ENCODE data around the gene ABHD10. TPM values are rescaled to one million over a fixed set of nuclear protein-coding genes. Genes with fewer than 3 reads are reported as not detected.

ABHD10 gene
- total RNA-seq, 4 donors from 2014 or later, result 2.2 to 23.3 (median 9.3) TPM

DNA sequence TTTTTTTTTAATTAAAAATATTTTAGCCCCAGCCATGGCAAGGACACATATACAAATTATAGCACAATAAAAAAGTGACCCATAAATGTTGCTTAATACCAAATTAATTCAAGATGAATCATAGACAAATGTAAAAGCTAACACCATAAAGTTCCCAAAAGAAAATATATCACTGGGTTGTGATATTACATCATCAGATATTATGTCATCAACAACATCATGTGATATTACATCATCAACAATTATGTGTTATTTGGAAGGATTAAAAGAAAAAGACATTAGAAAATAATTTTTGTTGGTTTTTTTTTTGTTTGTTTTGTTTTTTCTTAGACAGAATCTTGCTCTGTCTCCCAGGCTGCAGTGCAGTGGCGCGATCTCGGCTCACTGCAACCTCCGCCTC, 34.5 kb upstream of the ABHD10 start:
- no peak overlapping the region for H3K27ac ChIP-seq
- in situ Hi-C loops (cut with MboI; ENCODE audit: low pct_ligation_motif_present in 1 of 4, low pct_unique_long_range_greater_than_20kb in 1 of 4, low sequenced_read_pairs in 3 of 4) (no loop called here), intact Hi-C loops (cut with DNase I; ENCODE audit: low total_unique reads) (loop anchor here (2.0 kb wide), 1 partner anchor 54 kb away; the partner anchor contains the start of gene TAGLN3)
- no peak overlapping the region for H3K4me3 ChIP-seq
- 94 to 100% methylated on average over 4 of the region's 4 CpGs for WGBS, 2 donors (ENCODE audit: low coverage in 1 of 2)
- DNase-seq, result no peak
- H3K36me3 ChIP-seq, result peaks cover 0 to 8% (median 0%) of the 10 kb centered on the region in 4 donors
- TF ChIP-seq POLR2A (IDR thresholded peaks at IDR 0.05) (no peak), EP300 (IDR thresholded peaks at IDR 0.05; ENCODE audit: low read depth) (no peak), POLR2AphosphoS5 (IDR thresholded peaks at IDR 0.05) (no peak)
- TF ChIP-seq, protein P1, sequence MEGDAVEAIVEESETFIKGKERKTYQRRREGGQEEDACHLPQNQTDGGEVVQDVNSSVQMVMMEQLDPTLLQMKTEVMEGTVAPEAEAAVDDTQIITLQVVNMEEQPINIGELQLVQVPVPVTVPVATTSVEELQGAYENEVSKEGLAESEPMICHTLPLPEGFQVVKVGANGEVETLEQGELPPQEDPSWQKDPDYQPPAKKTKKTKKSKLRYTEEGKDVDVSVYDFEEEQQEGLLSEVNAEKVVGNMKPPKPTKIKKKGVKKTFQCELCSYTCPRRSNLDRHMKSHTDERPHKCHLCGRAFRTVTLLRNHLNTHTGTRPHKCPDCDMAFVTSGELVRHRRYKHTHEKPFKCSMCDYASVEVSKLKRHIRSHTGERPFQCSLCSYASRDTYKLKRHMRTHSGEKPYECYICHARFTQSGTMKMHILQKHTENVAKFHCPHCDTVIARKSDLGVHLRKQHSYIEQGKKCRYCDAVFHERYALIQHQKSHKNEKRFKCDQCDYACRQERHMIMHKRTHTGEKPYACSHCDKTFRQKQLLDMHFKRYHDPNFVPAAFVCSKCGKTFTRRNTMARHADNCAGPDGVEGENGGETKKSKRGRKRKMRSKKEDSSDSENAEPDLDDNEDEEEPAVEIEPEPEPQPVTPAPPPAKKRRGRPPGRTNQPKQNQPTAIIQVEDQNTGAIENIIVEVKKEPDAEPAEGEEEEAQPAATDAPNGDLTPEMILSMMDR (IDR thresholded peaks at IDR 0.05), result no peak
- H3K27me3 ChIP-seq, result no peaks in the 10 kb centered on the region
- H3K9me3 ChIP-seq, result no peaks in the 10 kb centered on the region
- H3K4me1 ChIP-seq, result peaks cover 0 to 6% (median 0%) of the 10 kb centered on the region in 4 donors

DNA sequence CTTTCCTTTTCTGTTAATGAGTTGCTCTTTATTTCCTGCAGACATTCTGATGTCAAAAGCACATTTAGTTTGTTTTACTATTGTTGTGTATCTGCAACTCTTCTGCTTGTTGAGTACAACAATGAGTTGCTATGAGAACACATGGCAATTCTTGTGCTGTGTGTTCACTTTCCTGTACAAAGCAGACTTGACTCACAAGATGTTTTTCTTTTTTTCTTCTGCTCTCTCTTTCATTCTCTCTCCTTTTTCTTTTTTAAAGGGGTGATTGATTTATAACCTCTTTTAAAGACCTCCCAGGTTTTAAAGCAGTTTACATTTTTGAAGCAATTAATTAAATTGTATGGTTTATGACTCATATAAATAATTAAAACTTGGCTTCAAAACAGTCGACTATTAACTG, 31.6 kb upstream of the ABHD10 start:
- Histone ChIP-seq H3K4me3 (no peak overlapping the region), H3K27ac (no peak overlapping the region), H3K4me1 (peaks cover 0 to 6% (median 0%) of the 10 kb centered on the region in 4 donors), H3K36me3 (no peaks in the 10 kb centered on the region), H3K27me3 (no peaks in the 10 kb centered on the region), H3K9me3 (no peaks in the 10 kb centered on the region)
- in situ Hi-C loops (cut with MboI; ENCODE audit: low pct_ligation_motif_present in 1 of 4, low pct_unique_long_range_greater_than_20kb in 1 of 4, low sequenced_read_pairs in 3 of 4), result no loop called here
- DNase-seq, result no peak
- intact Hi-C loops (cut with DNase I; ENCODE audit: low total_unique reads), result no loop called here
- 49 to 67% methylated on average over 1 of the region's 1 CpG for WGBS, 2 donors (ENCODE audit: low coverage in 1 of 2)
- TF ChIP-seq POLR2A (IDR thresholded peaks at IDR 0.05) (no peak), EP300 (IDR thresholded peaks at IDR 0.05; ENCODE audit: low read depth) (no peak), POLR2AphosphoS5 (IDR thresholded peaks at IDR 0.05) (no peak)
- TF ChIP-seq, protein P1 (IDR thresholded peaks at IDR 0.05), result no peak

DNA sequence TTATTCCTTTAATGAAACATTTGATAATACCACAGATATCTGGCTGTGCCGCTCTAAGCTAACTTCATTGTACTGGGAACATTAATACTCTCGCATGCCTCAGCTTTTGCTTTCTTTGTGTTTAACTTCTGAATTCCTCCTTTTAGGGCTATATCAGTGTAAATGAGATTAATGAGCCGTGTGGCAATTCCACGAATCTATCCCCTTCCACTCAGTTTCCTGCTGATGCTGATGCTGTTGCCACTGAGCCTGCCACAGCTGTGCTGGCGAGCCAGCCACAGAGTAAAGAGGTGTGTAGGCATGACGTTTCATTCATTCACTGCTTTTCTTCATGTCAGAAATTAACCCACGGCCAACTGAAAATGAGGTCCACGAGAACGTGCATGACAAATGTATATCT, 30.0 kb upstream of the ABHD10 start:
- H3K9me3 ChIP-seq, result no peaks in the 10 kb centered on the region
- WGBS, 2 donors (ENCODE audit: low coverage in 1 of 2), result 87 to 88% methylated on average over 8 to 9 of the region's 9 CpGs
- H3K4me1 ChIP-seq, result peaks cover 0 to 6% (median 0%) of the 10 kb centered on the region in 4 donors
- H3K4me3 ChIP-seq, result no peak overlapping the region
- TF ChIP-seq POLR2AphosphoS5 (IDR thresholded peaks at IDR 0.05) (no peak), POLR2A (IDR thresholded peaks at IDR 0.05) (no peak), EP300 (IDR thresholded peaks at IDR 0.05; ENCODE audit: low read depth) (no peak)
- TF ChIP-seq, protein P1 (IDR thresholded peaks at IDR 0.05), result no peak
- H3K27ac ChIP-seq, result no peak overlapping the region
- intact Hi-C loops (cut with DNase I; ENCODE audit: low total_unique reads), result no loop called here
- in situ Hi-C loops (cut with MboI; ENCODE audit: low pct_ligation_motif_present in 1 of 4, low pct_unique_long_range_greater_than_20kb in 1 of 4, low sequenced_read_pairs in 3 of 4), result no loop called here
- no peaks in the 10 kb centered on the region for H3K36me3 ChIP-seq
- H3K27me3 ChIP-seq, result no peaks in the 10 kb centered on the region
- no peak for DNase-seq

DNA sequence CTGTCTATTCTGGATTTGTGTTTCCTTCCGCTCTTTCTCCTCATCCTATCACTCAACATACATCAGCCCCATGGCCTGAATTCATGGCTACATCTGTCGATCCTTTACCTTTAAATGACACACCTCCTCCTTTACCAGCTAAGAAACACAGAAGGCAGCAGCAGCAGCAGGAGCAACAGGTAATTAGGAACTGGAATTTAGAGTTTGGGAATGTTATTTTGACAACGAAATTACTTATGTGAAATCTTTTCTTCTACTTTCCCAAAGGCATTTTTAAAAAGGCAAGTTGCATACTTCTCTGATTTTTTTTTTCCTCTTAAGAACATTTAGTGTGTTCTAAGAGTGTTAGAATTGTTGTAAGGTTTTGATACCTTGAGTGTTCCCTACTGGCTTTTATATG, 29.1 kb upstream of the ABHD10 start:
- H3K27ac ChIP-seq, result no peak overlapping the region
- no peak for DNase-seq
- no peak for TF ChIP-seq EP300 (IDR thresholded peaks at IDR 0.05; ENCODE audit: low read depth)
- no peak for TF ChIP-seq POLR2AphosphoS5 (IDR thresholded peaks at IDR 0.05)
- TF ChIP-seq, protein P1 (IDR thresholded peaks at IDR 0.05), result no peak
- no peak for TF ChIP-seq POLR2A (IDR thresholded peaks at IDR 0.05)
- no peaks in the 10 kb centered on the region for H3K36me3 ChIP-seq
- no peaks in the 10 kb centered on the region for H3K9me3 ChIP-seq
- no peaks in the 10 kb centered on the region for H3K27me3 ChIP-seq
- in situ Hi-C loops (cut with MboI; ENCODE audit: low pct_ligation_motif_present in 1 of 4, low pct_unique_long_range_greater_than_20kb in 1 of 4, low sequenced_read_pairs in 3 of 4), result no loop called here
- intact Hi-C loops (cut with DNase I; ENCODE audit: low total_unique reads), result no loop called here
- H3K4me3 ChIP-seq, result no peak overlapping the region
- peaks cover 0 to 11% (median 0%) of the 10 kb centered on the region in 4 donors for H3K4me1 ChIP-seq
- 84 to 97% methylated on average over 3 of the region's 3 CpGs for WGBS, 2 donors (ENCODE audit: low coverage in 1 of 2)
